Activated naive CD8-positive, alpha-beta T cell treated with anti-CD3 and anti-CD28 coated beads for 36 hours (primary cell): ENCODE measurements around the gene TNFRSF1A. TPM values are rescaled to one million over a fixed set of nuclear protein-coding genes. Genes with fewer than 3 reads are reported as not detected.
"Not testable (repeated sequence)": the region's sequence is repeated elsewhere in the genome, so short reads cannot be mapped to it uniquely, and the experiment has no call there.

Experiments used
- DNase-seq: peaks from one replicate; pipeline ENCODE4 v3.0.0; 2021
- H3K27ac Mint-ChIP-seq: one replicate; pipeline ENCODE4 v1.8.0; 2022; ENCODE audit warnings: mild to moderate bottlenecking, moderate library complexity, mixed read lengths
- H3K27me3 Mint-ChIP-seq: one replicate; pipeline ENCODE4 v1.8.0; 2022; ENCODE audit warnings: mild to moderate bottlenecking, mixed read lengths
- H3K36me3 Mint-ChIP-seq: one replicate; pipeline ENCODE4 v1.8.0; 2021; ENCODE audit warnings: mild to moderate bottlenecking, mixed read lengths
- H3K4me1 Mint-ChIP-seq: one replicate; pipeline ENCODE4 v1.8.0; 2021; ENCODE audit warnings: mixed read lengths
- H3K4me3 Mint-ChIP-seq: one replicate; pipeline ENCODE4 v1.8.0; 2022; ENCODE audit warnings: mild to moderate bottlenecking, moderate library complexity, mixed read lengths
- H3K9me3 Mint-ChIP-seq: one replicate; pipeline ENCODE4 v1.8.0; 2022; ENCODE audit warnings: mixed read lengths
- total RNA-seq, 2 experiments: library from RNA; stranded (reverse); gene quantifications; one replicate each; pipeline ENCODE4 v1.2.3, GENCODE V29; 2021

TNFRSF1A gene
- total RNA-seq, 2 experiments from 2014 or later, result 44.8 to 49.1 TPM

DNA sequence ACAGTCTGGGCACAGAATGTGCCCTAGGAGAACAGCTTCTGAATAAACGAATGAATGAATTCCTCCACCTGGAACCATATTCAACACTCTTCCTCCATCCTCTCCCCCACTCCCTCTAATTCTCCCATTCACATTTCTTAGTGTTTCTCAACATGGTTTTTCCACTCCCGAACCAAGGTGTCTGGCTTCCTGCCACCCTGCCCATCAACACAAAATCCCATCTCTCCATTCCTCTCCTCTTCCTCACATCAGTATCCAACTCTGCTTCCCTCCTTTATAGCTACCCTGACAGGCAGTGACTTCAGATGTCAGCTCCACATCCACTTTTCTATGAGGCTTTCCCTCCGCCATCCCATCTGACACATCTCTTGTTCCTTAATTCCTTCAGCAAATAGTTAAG lies 2.9 kb downstream of the TNFRSF1A start:
- H3K4me1 Mint-ChIP-seq, result peaks cover 43% of the 10 kb centered on the region
- H3K4me3 Mint-ChIP-seq, result no peak overlapping the region
- peaks cover 16% of the 10 kb centered on the region for H3K36me3 Mint-ChIP-seq
- H3K9me3 Mint-ChIP-seq, result no peaks in the 10 kb centered on the region
- no peak for DNase-seq
- H3K27me3 Mint-ChIP-seq, result no peaks in the 10 kb centered on the region
- no peak overlapping the region for H3K27ac Mint-ChIP-seq

GRCh38 chr12:6338536-6338935 lies 3.3 kb downstream of the TNFRSF1A start:
- H3K4me1 Mint-ChIP-seq, result peaks cover 47% of the 10 kb centered on the region
- not testable (repeated sequence) for H3K27ac Mint-ChIP-seq, H3K4me3 Mint-ChIP-seq, H3K27me3 Mint-ChIP-seq, H3K9me3 Mint-ChIP-seq
- peaks cover 19% of the 10 kb centered on the region for H3K36me3 Mint-ChIP-seq
- peak; percentile 22 for DNase-seq

DNA sequence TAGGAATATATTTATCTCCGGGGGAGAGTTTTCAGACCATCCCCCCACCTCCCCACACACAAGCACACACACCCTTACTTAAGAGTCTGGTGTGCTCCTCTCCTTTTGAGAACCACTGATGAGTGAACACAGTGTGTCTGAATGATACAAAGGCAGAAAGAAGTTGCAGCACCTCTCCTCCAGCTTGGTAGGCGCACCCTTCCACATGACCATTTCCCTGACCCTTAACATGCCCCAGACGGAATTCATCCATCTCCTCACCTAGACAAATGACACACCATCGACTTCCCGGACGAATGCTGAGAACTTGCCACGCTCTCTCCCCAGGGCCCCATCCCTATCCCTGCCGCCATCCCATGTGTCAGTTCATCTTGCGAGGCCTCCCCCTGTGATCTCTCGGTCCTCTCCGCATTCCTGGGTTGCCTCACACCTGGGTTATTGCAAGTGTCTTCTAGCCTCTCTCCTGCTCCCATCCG lies 3.9 kb downstream of the TNFRSF1A start:
- H3K27ac Mint-ChIP-seq, result no peak overlapping the region
- no peaks in the 10 kb centered on the region for H3K9me3 Mint-ChIP-seq
- H3K4me1 Mint-ChIP-seq, result peaks cover 47% of the 10 kb centered on the region
- H3K27me3 Mint-ChIP-seq, result no peaks in the 10 kb centered on the region
- H3K36me3 Mint-ChIP-seq, result peaks cover 24% of the 10 kb centered on the region
- no peak overlapping the region for H3K4me3 Mint-ChIP-seq
- no peak for DNase-seq

GRCh38 chr12:6336889-6337853 lies 4.7 kb downstream of the TNFRSF1A start:
- Mint-ChIP-seq H3K4me1 (peaks cover 47% of the 10 kb centered on the region), H3K9me3 (no peaks in the 10 kb centered on the region), H3K27me3 (no peaks in the 10 kb centered on the region), H3K36me3 (peaks cover 30% of the 10 kb centered on the region), H3K4me3 (no peak overlapping the region), H3K27ac (no peak overlapping the region)
- DNase-seq, result peak; percentile 61

- no peaks in the 10 kb centered on the region for H3K9me3 Mint-ChIP-seq
- H3K36me3 Mint-ChIP-seq, result peaks cover 33% of the 10 kb centered on the region
- peak; percentile 71 for DNase-seq
- H3K27ac Mint-ChIP-seq, result no peak overlapping the region
- H3K4me3 Mint-ChIP-seq, result no peak overlapping the region
- peaks cover 48% of the 10 kb centered on the region for H3K4me1 Mint-ChIP-seq
- no peaks in the 10 kb centered on the region for H3K27me3 Mint-ChIP-seq
These were observed 5.6 kb downstream of the TNFRSF1A start for GRCh38 chr12:6336079-6336888.

DNA sequence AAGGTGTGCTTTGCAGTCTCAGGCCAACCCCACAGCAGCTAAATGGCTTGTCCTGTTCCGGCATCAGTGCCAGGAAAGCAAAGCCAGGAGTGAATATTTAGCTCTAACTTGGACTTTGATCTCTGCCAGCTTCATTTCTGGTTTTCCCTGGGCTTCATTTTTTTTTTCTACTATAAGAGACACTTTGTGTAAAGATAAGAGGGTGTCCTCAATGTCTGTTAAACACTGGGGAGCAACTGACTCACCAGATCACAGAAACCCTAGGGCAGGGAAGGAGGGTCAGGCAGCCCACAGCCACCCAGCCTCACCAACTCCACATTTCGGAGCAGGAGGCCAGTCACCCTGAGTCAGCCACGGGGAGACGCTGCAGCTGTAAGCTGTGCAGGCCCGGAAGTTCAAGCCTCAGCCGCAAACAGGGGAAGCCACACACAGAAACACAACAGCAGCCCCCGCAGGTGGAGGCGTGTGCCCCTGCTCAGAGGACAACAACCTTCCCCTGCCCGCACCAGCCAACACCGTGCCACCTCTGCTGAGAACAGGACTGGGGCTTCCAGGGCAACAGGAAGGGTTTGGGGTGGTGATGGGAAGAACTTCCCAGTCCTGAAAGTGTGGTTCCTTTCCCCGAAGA lies 6.3 kb downstream of the TNFRSF1A start:
- H3K27me3 Mint-ChIP-seq, result no peaks in the 10 kb centered on the region
- no peak overlapping the region for H3K27ac Mint-ChIP-seq
- H3K4me3 Mint-ChIP-seq, result no peak overlapping the region
- peaks cover 34% of the 10 kb centered on the region for H3K36me3 Mint-ChIP-seq
- H3K9me3 Mint-ChIP-seq, result no peaks in the 10 kb centered on the region
- DNase-seq, result peak; percentile 89
- H3K4me1 Mint-ChIP-seq, result peaks cover 49% of the 10 kb centered on the region

DNA sequence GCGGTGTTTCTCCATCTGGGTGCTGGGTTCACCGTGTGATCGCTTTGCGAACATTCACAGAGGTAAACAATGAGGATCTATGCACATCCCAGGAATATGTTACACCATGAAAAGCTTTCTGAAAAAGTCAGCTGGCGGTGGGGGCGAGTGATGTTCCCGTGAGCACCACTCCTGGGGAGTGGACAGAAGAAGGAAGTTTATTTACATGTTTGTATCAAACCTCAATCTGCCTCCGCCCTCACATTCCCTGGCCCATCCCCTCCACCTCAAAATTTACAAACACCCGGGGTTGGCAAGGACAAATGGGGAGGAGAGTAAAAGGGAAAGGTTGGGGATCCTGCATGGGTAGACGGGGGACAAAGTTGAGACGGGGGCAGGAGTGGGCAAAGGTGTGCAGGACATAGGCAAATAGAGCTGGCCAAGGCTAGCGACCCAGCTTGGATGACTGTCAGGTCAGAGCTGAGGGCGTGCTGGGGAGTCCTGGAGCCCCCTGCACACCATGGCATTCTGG lies 6.9 kb downstream of the TNFRSF1A start:
- no peaks in the 10 kb centered on the region for H3K27me3 Mint-ChIP-seq
- H3K27ac Mint-ChIP-seq, result no peak overlapping the region
- H3K36me3 Mint-ChIP-seq, result peaks cover 38% of the 10 kb centered on the region
- peaks cover 52% of the 10 kb centered on the region for H3K4me1 Mint-ChIP-seq
- H3K4me3 Mint-ChIP-seq, result no peak overlapping the region
- H3K9me3 Mint-ChIP-seq, result no peaks in the 10 kb centered on the region
- no peak for DNase-seq

- Mint-ChIP-seq H3K27me3 (no peaks in the 10 kb centered on the region), H3K36me3 (peaks cover 42% of the 10 kb centered on the region), H3K9me3 (no peaks in the 10 kb centered on the region), H3K4me1 (peaks cover 52% of the 10 kb centered on the region), H3K27ac (peak overlapping the region; percentile 76), H3K4me3 (peak overlapping the region; percentile 59)
- no peak for DNase-seq
These were observed 7.5 kb downstream of the TNFRSF1A start for GRCh38 chr12:6334359-6334758.

DNA sequence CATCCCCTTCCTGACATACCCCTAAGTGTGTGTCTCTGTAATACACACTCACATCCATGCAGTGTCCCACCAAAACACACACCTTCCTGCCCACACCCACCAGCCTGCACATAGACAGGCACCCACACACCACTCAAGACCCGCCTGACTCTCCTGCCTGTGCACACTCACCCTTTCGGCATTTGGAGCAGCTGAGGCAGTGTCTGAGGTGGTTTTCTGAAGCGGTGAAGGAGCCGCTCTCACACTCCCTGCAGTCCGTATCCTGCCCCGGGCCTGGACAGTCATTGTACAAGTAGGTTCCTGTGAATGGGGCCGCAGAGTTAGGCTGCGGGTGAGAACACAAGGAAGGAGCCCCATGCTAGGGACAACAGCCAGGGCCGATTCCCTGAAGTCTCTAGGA lies 8.3 kb downstream of the TNFRSF1A start:
- peak overlapping the region; percentile 76 for H3K27ac Mint-ChIP-seq
- no peaks in the 10 kb centered on the region for H3K27me3 Mint-ChIP-seq
- H3K36me3 Mint-ChIP-seq, result peaks cover 42% of the 10 kb centered on the region

DNA sequence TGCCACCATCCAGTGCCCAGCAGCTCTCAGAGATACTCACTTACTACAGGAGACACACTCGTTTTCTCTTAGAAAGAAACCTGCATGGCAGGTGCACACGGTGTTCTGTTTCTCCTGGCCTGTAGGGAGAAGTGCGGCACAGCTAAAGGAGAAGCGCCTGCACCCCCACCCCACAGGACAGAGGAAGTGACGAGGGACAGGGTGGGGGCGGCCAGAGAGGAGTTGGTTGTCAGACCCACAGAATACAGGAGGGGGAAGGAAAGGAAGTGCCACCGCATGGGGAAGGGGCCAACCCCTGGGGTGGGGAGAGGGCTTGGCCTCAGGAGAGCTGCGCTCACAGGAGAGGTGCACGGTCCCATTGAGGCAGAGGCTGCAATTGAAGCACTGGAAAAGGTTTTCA lies 8.8 kb downstream of the TNFRSF1A start:
- Mint-ChIP-seq H3K27ac (peak overlapping the region; percentile 76), H3K4me1 (peaks cover 53% of the 10 kb centered on the region), H3K27me3 (no peaks in the 10 kb centered on the region), H3K4me3 (peak overlapping the region; percentile 59), H3K9me3 (no peaks in the 10 kb centered on the region), H3K36me3 (peaks cover 42% of the 10 kb centered on the region)
- peak; percentile 44 for DNase-seq

More for the DNA sequence above, 8.3 kb downstream of the TNFRSF1A start:
- Mint-ChIP-seq H3K4me3 (peak overlapping the region; percentile 59), H3K9me3 (no peaks in the 10 kb centered on the region), H3K4me1 (peaks cover 52% of the 10 kb centered on the region)
- peak; percentile 52 for DNase-seq

- H3K27me3 Mint-ChIP-seq, result no peaks in the 10 kb centered on the region
- H3K36me3 Mint-ChIP-seq, result peaks cover 42% of the 10 kb centered on the region
- H3K9me3 Mint-ChIP-seq, result no peaks in the 10 kb centered on the region
- peak overlapping the region; percentile 76 for H3K27ac Mint-ChIP-seq
- peaks cover 55% of the 10 kb centered on the region for H3K4me1 Mint-ChIP-seq
- peak overlapping the region; percentile 59 for H3K4me3 Mint-ChIP-seq
- DNase-seq, result no peak
These were observed 9.4 kb downstream of the TNFRSF1A start for GRCh38 chr12:6332459-6332858.

- peaks cover 42% of the 10 kb centered on the region for H3K36me3 Mint-ChIP-seq
These were observed 10.7 kb downstream of the TNFRSF1A start for GRCh38 chr12:6330999-6331714.

GRCh38 chr12:6330192-6330591 lies 11.7 kb downstream of the TNFRSF1A start:
- H3K27me3 Mint-ChIP-seq, result no peaks in the 10 kb centered on the region
- peak overlapping the region; percentile 63 for H3K27ac Mint-ChIP-seq
- no peak overlapping the region for H3K4me3 Mint-ChIP-seq
- DNase-seq, result no peak
- H3K4me1 Mint-ChIP-seq, result peaks cover 53% of the 10 kb centered on the region
- peaks cover 42% of the 10 kb centered on the region for H3K36me3 Mint-ChIP-seq
- H3K9me3 Mint-ChIP-seq, result no peaks in the 10 kb centered on the region

More at GRCh38 chr12:6330999-6331714, 10.7 kb downstream of the TNFRSF1A start:
- peak overlapping the region; percentile 73 for H3K27ac Mint-ChIP-seq
- H3K4me1 Mint-ChIP-seq, result peaks cover 56% of the 10 kb centered on the region
- no peaks in the 10 kb centered on the region for H3K27me3 Mint-ChIP-seq
- no peak overlapping the region for H3K4me3 Mint-ChIP-seq
- no peaks in the 10 kb centered on the region for H3K9me3 Mint-ChIP-seq
- no peak for DNase-seq

GRCh38 chr12:6329703-6330064 lies 12.2 kb downstream of the TNFRSF1A start:
- Mint-ChIP-seq H3K36me3 (peaks cover 38% of the 10 kb centered on the region), H3K4me1 (peaks cover 53% of the 10 kb centered on the region), H3K27ac (peak overlapping the region; percentile 63), H3K27me3 (no peaks in the 10 kb centered on the region), H3K4me3 (no peak overlapping the region), H3K9me3 (no peaks in the 10 kb centered on the region)
- DNase-seq, result no peak
